HCT116 (cell line): ENCODE data around the gene MRPS21. TPM values are rescaled to one million over a fixed set of nuclear protein-coding genes. Genes with fewer than 3 reads are reported as not detected.

Experiments used
- total RNA-seq: library from RNA; stranded (reverse); gene quantifications from one replicate; pipeline ENCODE4 v1.2.1, GENCODE V29; 2021; ENCODE audit not compliant: unreplicated experiment

MRPS21 gene
- total RNA-seq, 1 experiment from 2014 or later = 96.9 TPM

Other genes starting within 250 kb of the MRPS21 start
- 28.1 TPM for gene VPS45, start 226.1 kb upstream of the MRPS21 start, total RNA-seq
- gene PLEKHO1, start 143.9 kb upstream of the MRPS21 start, total RNA-seq = 6.9 TPM
- gene ANP32E, start 57.7 kb upstream of the MRPS21 start, total RNA-seq = 95.1 TPM
- 0.39 TPM for gene CA14, start 36.1 kb upstream of the MRPS21 start, total RNA-seq
- gene APH1A, start 24.8 kb upstream of the MRPS21 start, total RNA-seq = 109 TPM
- 1.5 TPM for gene C1orf54, start 21.1 kb upstream of the MRPS21 start, total RNA-seq
- gene CIART, start 11.3 kb upstream of the MRPS21 start, total RNA-seq = 0.22 TPM
- gene PRPF3, start 27.7 kb downstream of the MRPS21 start, total RNA-seq = 59.9 TPM
- 26.7 TPM for gene RPRD2, start 70.3 kb downstream of the MRPS21 start, total RNA-seq
- gene TARS2, start 193.6 kb downstream of the MRPS21 start, total RNA-seq = 23.2 TPM
- 2.0 TPM for gene ECM1, start 214.2 kb downstream of the MRPS21 start, total RNA-seq
- 0.59 TPM for gene FALEC, start 221.9 kb downstream of the MRPS21 start, total RNA-seq